ENCODE data around the gene FAM241A.
"Not testable (repeated sequence)": the region's sequence is repeated elsewhere in the genome, so short reads cannot be mapped to it uniquely, and the experiment has no call there.

Gene FAM241A

GRCh38 chr4:112140536-112140935, 4.7 kb upstream of the FAM241A start:
- no peak for DNase-seq

GRCh38 chr4:112141366-112142138, 3.7 kb upstream of the FAM241A start:
- no peak for DNase-seq

- DNase-seq = no peak
Measured at GRCh38 chr4:112142182-112142581, 3.1 kb upstream of the FAM241A start.

- no peak for DNase-seq
Measured at GRCh38 chr4:112143781-112144180, 1.5 kb upstream of the FAM241A start.

- DNase-seq = no peak
Measured at GRCh38 chr4:112144546-112145325, 518 bp upstream of the FAM241A start.

- no peak for DNase-seq
Measured at GRCh38 chr4:112145790-112146501, 692 bp downstream of the FAM241A start.

- no peak for DNase-seq
Measured at GRCh38 chr4:112146502-112146813, 1.2 kb downstream of the FAM241A start.

- DNase-seq = peak; percentile 42
Measured at GRCh38 chr4:112147697-112148096, 2.4 kb downstream of the FAM241A start.

- DNase-seq = no peak
Measured at GRCh38 chr4:112150920-112151319, 5.7 kb downstream of the FAM241A start.

GRCh38 chr4:112152521-112152920, 7.3 kb downstream of the FAM241A start:
- no peak for DNase-seq

- no peak for DNase-seq
Measured at GRCh38 chr4:112153211-112153791, 8.0 kb downstream of the FAM241A start.

- DNase-seq = no peak
Measured at GRCh38 chr4:112156112-112156511, 10.9 kb downstream of the FAM241A start.

- DNase-seq = no peak
Measured at GRCh38 chr4:112156553-112156952, 11.3 kb downstream of the FAM241A start.

GRCh38 chr4:112163706-112164105, 18.5 kb downstream of the FAM241A start:
- not testable (repeated sequence) for DNase-seq

- DNase-seq = no peak
Measured at GRCh38 chr4:112167794-112168193, 22.5 kb downstream of the FAM241A start.

- no peak for DNase-seq
Measured at GRCh38 chr4:112168719-112169500, 23.7 kb downstream of the FAM241A start.

- no peak for DNase-seq
Measured at GRCh38 chr4:112170451-112170993, 25.3 kb downstream of the FAM241A start.

GRCh38 chr4:112171051-112171763, 26.0 kb downstream of the FAM241A start:
- not testable (repeated sequence) for DNase-seq

GRCh38 chr4:112172180-112172579, 26.9 kb downstream of the FAM241A start:
- no peak for DNase-seq

GRCh38 chr4:112173593-112174558, 28.6 kb downstream of the FAM241A start:
- DNase-seq = no peak

Measured in NCI-H446 treated with DMSO at 0.1 percent for 48 hours (cell line).